Mucosa of descending colon (tissue), 3 donors: ENCODE measurements around the gene VASN. TPM values are rescaled to one million over a fixed set of nuclear protein-coding genes. Genes with fewer than 3 reads are reported as not detected.
A peak's percentile ranks its signal among the peaks of the same experiment; 100 is the strongest.

Source experiments
- ATAC-seq: fragments of 200-7000 bp; cut with Tn5 transposase; one replicate; pipeline ENCODE4 v1.9.1; 2020; ENCODE audit warnings: mild to moderate bottlenecking, moderate library complexity
- DNase-seq, 3 donors: peaks; one replicate each; pipeline ENCODE4 v3.0.0-alpha.2; 2020
- H3K36me3 ChIP-seq: fragments of 200-600 bp; one replicate; pipeline ENCODE4 v1.8.0; 2021; ENCODE audit warnings: low read depth, mild to moderate bottlenecking
- H3K4me1 ChIP-seq: fragments of 200-600 bp; one replicate; pipeline ENCODE4 v1.8.0; 2021; ENCODE audit warnings: low read depth, mild to moderate bottlenecking
- H3K4me3 ChIP-seq: fragments of 200-600 bp; one replicate; pipeline ENCODE4 v1.8.0; 2021; ENCODE audit warnings: mild to moderate bottlenecking
- H3K9me3 ChIP-seq: fragments of 200-600 bp; one replicate; pipeline ENCODE4 v1.8.0; 2021; ENCODE audit warnings: mild to moderate bottlenecking
- intact Hi-C, 2 donors: fragments of 100-400 bp; cut with DNase I in 1 of 2; cut with micrococcal nuclease in 1 of 2; formaldehyde crosslinking; loops; one replicate each; pipeline versions ENCODE4 v1.11.0 to v1.11.1; 2022; cut with DNase I, micrococcal nuclease
- total RNA-seq, 3 donors: library from RNA; stranded (reverse); fragmentation: NEBNext Ultra II Directional in 2 of 3; extraction: Animal tissue kit (Norgen Biotek cat#: 25700) in 2 of 3; gene quantifications; one replicate each; pipeline versions ENCODE4 v1.2.1 to v1.2.4, GENCODE V29; 2021 to 2023
- TF ChIP-seq, protein P1 (sequence below): fragments of 200-600 bp; IDR thresholded peaks from one replicate; pipeline ENCODE4 v1.8.0; 2022; ENCODE audit warnings: antibody characterized with exemption, mild to moderate bottlenecking
- donor health status: DM: no; HTN: no; CAD: no; lungs with moderate emphysema.
- donor health status: DM: no; HTN: no; CAD: no.
- donor health status: DM: no; HTN: yes; CAD: no.

The VASN gene
- total RNA-seq, 3 donors from 2014 or later: 0.93 to 8.4 (median 5.1) TPM

DNA sequence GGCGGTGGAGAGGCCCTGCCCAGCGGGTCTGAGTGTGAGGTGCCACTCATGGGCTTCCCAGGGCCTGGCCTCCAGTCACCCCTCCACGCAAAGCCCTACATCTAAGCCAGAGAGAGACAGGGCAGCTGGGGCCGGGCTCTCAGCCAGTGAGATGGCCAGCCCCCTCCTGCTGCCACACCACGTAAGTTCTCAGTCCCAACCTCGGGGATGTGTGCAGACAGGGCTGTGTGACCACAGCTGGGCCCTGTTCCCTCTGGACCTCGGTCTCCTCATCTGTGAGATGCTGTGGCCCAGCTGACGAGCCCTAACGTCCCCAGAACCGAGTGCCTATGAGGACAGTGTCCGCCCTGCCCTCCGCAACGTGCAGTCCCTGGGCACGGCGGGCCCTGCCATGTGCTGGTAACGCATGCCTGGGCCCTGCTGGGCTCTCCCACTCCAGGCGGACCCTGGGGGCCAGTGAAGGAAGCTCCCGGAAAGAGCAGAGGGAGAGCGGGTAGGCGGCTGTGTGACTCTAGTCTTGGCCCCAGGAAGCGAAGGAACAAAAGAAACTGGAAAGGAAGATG is 11.2 kb downstream of the VASN start:
- Histone ChIP-seq H3K36me3 (no peaks in the 10 kb centered on the region), H3K9me3 (no peaks in the 10 kb centered on the region), H3K4me1 (no peaks in the 10 kb centered on the region), H3K4me3 (no peak overlapping the region)
- intact Hi-C loops: no loop called here
- no peak for ATAC-seq
- TF ChIP-seq, protein P1, sequence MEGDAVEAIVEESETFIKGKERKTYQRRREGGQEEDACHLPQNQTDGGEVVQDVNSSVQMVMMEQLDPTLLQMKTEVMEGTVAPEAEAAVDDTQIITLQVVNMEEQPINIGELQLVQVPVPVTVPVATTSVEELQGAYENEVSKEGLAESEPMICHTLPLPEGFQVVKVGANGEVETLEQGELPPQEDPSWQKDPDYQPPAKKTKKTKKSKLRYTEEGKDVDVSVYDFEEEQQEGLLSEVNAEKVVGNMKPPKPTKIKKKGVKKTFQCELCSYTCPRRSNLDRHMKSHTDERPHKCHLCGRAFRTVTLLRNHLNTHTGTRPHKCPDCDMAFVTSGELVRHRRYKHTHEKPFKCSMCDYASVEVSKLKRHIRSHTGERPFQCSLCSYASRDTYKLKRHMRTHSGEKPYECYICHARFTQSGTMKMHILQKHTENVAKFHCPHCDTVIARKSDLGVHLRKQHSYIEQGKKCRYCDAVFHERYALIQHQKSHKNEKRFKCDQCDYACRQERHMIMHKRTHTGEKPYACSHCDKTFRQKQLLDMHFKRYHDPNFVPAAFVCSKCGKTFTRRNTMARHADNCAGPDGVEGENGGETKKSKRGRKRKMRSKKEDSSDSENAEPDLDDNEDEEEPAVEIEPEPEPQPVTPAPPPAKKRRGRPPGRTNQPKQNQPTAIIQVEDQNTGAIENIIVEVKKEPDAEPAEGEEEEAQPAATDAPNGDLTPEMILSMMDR: no peak
- peak in 1 of 3 donors; percentile 38 for DNase-seq

DNA sequence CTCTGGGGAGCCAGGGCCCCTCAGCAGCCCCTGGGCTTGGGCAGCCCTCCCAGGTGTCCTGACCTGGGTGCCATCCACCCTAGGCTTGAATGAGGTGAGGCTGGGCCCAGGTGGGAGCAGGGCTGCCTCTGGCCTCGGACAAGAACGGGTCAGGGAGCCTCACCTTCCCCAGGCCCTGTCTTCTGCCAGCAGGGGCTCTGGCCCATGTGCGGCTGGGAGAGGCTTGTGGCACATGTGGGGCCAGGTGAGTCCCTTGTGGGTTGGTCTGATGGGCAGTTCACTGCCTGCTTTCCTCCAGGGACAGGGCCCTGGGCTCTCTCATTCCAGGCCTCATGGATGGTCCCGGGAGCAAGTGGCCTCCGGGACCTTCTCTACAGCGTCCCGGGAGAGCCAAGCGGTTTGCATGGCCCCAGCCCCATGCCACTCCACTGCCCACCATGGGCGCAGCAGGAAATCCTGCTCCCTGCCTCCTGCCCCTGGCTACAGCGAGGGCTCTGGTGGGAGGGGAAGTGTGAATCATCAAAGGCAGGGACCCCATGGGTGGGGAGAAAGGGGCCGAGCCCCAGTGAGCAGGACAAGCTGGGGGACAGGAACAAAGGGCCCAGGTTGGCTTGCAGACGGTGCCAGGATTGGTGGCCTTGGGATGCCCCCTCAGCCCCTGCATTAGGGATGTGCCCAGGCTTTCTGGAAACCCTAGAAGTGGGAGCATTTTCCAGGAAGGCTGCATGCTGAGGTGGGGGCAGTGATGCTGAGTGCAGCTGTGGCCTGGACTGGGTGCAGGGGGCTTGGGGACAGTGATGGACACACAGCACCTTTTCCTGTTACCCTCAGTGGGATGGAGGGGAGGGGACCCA is 12.2 kb downstream of the VASN start:
- Histone ChIP-seq H3K9me3 (no peaks in the 10 kb centered on the region), H3K4me3 (no peak overlapping the region), H3K4me1 (no peaks in the 10 kb centered on the region), H3K36me3 (no peaks in the 10 kb centered on the region)
- DNase-seq (no peak), ATAC-seq (no peak)
- TF ChIP-seq, protein P1: no peak
- intact Hi-C loops: no loop called here

DNA sequence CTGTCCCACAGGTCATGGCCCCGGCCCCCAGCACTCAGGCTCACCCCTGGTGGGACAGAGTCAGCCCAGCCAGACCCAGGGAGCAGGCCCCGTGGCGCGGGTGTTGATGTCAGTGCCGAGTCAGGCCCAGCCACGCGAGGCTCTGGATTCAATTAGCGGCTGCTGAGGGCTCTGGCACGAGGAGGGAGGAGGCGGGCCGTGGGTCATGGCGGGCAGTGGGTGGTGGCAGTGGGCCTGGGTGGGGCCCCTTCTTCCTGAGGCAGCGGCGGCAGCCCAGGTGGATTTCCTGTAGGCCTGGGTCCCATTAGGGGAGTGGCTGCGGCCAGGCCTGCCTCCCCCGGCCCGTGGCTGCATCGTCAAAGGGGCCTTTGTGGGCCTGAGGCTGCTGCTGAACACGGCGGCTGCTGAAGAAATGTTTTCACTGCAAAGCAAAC is 12.9 kb downstream of the VASN start:
- Histone ChIP-seq H3K9me3 (no peaks in the 10 kb centered on the region), H3K4me3 (no peak overlapping the region), H3K4me1 (no peaks in the 10 kb centered on the region), H3K36me3 (no peaks in the 10 kb centered on the region)
- intact Hi-C loops: no loop called here
- ATAC-seq (no peak), DNase-seq (peak in 1 of 3 donors; percentile 59)
- TF ChIP-seq, protein P1: no peak

DNA sequence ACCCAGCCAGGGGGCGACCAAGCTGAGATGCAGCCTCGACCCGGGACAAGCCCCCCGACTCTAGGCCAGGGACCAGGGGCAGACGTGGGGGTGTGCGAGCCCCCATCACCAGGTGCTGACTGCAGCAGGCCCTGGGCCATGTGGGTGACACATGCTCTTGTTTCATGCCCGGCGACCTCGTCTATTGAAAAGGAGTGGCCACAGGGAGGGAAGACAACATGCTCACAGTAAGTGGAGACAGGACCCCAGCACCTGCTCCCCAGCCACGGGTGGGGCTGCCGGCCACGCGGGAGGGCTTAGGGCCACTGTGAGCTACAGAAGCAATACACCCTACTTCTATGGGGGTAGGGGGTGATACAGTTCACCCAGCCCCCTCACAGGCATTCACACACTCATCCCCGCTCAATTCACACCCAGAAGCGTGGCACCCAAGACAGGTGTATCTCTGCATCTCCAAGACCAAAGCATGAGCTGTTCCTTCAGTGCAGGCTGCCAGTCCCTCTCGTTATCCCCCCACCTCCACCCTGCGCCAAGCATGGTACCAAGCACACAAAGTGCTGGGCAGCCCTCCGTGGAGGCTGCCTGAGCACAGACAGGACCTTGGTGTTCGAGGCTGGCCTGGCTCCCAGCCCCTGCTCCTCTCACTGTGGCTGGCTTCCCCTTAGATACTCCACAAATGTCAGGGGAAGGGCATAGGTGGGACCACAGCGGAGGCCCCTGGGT is 13.6 kb downstream of the VASN start:
- TF ChIP-seq, protein P1: no peak
- ATAC-seq (no peak), DNase-seq (no peak)
- H3K9me3 ChIP-seq: no peaks in the 10 kb centered on the region
- intact Hi-C loops: no loop called here
- no peaks in the 10 kb centered on the region for H3K4me1 ChIP-seq
- H3K4me3 ChIP-seq: no peak overlapping the region
- no peaks in the 10 kb centered on the region for H3K36me3 ChIP-seq

DNA sequence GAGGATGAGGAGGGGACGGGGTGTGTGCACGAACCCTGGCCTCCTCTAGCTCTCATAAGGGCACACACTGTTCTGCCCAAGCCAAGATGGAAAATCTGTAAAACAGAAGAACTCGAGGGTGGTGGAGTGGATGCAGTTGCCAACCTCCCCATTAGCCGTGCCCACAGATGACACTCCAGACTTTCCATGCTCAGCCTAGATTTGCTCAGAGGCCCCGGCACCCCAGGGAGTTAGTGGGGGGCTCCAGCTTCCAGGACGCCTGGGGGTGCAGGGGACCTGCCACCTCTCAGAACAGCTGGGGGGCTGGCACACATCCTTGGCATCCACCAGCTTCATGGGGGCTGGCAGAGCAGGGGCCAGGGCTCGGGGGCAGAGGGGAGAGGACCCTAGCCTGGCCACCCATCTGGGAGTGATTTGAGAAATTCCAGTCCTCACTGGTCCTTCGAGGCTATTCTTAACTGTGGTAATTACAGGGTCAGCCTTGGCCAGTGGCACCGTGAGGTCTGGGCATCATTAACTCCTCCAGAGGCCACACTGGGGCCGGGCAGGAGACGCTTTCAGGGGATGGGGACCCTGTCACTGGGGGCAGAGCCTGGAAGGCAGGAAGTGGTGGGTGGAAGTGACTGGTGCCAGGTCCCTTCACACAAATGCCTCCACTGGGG is 14.3 kb downstream of the VASN start:
- intact Hi-C loops: no loop called here
- Histone ChIP-seq H3K4me3 (no peak overlapping the region), H3K9me3 (no peaks in the 10 kb centered on the region), H3K4me1 (no peaks in the 10 kb centered on the region), H3K36me3 (no peaks in the 10 kb centered on the region)
- ATAC-seq (no peak), DNase-seq (no peak)
- TF ChIP-seq, protein P1: no peak
